ENCODE data around the gene NMNAT3.

DNA sequence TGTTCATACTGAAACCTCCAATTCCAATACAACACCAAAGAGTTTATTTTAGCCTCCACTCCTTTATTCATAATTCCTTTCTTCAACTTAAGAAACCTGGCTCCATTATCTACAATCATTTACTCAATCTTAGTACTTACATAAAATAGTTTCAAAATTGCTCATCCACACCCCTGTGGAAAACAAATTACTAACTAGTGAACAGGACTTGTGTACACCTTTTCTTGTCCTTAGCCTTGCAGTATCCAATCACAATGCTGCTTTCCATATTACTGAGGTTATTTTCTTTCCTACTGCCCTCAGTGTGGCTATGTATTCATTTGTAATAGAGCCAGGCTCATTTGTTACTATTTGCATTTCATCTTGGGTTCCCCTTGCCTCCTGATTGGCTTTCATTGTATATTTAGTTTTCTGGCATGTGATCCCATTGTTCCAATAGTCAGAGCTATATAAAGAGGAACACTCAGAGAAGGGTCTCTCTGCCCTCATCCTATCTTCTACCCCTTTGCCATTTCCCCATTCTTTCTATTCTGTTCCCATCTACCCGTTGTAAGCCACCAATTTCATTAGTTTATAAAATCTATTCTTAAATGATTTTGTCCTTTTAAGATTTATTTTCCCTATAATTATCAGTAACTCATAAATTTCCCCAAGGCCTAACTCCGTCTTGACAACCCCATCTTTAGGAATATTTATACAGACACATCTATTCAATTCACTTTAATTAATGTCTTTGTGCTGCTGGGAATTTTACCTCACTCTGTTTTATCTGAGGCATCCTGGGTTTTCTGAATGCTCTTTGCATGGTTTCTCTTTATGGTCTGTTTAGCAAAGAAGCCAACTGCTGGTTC lies 70.3 kb downstream of the NMNAT3 start:
- TF ChIP-seq, protein P1, sequence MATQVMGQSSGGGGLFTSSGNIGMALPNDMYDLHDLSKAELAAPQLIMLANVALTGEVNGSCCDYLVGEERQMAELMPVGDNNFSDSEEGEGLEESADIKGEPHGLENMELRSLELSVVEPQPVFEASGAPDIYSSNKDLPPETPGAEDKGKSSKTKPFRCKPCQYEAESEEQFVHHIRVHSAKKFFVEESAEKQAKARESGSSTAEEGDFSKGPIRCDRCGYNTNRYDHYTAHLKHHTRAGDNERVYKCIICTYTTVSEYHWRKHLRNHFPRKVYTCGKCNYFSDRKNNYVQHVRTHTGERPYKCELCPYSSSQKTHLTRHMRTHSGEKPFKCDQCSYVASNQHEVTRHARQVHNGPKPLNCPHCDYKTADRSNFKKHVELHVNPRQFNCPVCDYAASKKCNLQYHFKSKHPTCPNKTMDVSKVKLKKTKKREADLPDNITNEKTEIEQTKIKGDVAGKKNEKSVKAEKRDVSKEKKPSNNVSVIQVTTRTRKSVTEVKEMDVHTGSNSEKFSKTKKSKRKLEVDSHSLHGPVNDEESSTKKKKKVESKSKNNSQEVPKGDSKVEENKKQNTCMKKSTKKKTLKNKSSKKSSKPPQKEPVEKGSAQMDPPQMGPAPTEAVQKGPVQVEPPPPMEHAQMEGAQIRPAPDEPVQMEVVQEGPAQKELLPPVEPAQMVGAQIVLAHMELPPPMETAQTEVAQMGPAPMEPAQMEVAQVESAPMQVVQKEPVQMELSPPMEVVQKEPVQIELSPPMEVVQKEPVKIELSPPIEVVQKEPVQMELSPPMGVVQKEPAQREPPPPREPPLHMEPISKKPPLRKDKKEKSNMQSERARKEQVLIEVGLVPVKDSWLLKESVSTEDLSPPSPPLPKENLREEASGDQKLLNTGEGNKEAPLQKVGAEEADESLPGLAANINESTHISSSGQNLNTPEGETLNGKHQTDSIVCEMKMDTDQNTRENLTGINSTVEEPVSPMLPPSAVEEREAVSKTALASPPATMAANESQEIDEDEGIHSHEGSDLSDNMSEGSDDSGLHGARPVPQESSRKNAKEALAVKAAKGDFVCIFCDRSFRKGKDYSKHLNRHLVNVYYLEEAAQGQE (IDR thresholded peaks at IDR 0.05), result no peak
- TF ChIP-seq, protein P2, sequence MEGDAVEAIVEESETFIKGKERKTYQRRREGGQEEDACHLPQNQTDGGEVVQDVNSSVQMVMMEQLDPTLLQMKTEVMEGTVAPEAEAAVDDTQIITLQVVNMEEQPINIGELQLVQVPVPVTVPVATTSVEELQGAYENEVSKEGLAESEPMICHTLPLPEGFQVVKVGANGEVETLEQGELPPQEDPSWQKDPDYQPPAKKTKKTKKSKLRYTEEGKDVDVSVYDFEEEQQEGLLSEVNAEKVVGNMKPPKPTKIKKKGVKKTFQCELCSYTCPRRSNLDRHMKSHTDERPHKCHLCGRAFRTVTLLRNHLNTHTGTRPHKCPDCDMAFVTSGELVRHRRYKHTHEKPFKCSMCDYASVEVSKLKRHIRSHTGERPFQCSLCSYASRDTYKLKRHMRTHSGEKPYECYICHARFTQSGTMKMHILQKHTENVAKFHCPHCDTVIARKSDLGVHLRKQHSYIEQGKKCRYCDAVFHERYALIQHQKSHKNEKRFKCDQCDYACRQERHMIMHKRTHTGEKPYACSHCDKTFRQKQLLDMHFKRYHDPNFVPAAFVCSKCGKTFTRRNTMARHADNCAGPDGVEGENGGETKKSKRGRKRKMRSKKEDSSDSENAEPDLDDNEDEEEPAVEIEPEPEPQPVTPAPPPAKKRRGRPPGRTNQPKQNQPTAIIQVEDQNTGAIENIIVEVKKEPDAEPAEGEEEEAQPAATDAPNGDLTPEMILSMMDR (IDR thresholded peaks at IDR 0.05; ENCODE audit: low read depth, low read length, missing input control), result no peak
- no peak for TF ChIP-seq TAF1 (conservative IDR thresholded peaks at IDR 0.05)
- no peak for TF ChIP-seq EGR1 (IDR thresholded peaks at IDR 0.05; ENCODE audit: low read depth in 2 of 2)
- TF ChIP-seq YY1 (IDR thresholded peaks at IDR 0.05), result no peak
- no peak for TF ChIP-seq RAD21 (IDR thresholded peaks at IDR 0.05)
- TF ChIP-seq, protein P3, sequence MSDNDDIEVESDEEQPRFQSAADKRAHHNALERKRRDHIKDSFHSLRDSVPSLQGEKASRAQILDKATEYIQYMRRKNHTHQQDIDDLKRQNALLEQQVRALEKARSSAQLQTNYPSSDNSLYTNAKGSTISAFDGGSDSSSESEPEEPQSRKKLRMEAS (IDR thresholded peaks at IDR 0.05), result no peak
- TF ChIP-seq, protein P4, sequence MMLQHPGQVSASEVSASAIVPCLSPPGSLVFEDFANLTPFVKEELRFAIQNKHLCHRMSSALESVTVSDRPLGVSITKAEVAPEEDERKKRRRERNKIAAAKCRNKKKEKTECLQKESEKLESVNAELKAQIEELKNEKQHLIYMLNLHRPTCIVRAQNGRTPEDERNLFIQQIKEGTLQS (IDR thresholded peaks at IDR 0.05), result no peak
- no peak for TF ChIP-seq SP1 (IDR thresholded peaks at IDR 0.05)
- TF ChIP-seq, protein P5, sequence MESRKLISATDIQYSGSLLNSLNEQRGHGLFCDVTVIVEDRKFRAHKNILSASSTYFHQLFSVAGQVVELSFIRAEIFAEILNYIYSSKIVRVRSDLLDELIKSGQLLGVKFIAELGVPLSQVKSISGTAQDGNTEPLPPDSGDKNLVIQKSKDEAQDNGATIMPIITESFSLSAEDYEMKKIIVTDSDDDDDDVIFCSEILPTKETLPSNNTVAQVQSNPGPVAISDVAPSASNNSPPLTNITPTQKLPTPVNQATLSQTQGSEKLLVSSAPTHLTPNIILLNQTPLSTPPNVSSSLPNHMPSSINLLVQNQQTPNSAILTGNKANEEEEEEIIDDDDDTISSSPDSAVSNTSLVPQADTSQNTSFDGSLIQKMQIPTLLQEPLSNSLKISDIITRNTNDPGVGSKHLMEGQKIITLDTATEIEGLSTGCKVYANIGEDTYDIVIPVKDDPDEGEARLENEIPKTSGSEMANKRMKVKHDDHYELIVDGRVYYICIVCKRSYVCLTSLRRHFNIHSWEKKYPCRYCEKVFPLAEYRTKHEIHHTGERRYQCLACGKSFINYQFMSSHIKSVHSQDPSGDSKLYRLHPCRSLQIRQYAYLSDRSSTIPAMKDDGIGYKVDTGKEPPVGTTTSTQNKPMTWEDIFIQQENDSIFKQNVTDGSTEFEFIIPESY (IDR thresholded peaks at IDR 0.05), result no peak
- no peak for TF ChIP-seq JUND (IDR thresholded peaks at IDR 0.05)
- TF ChIP-seq GABPA (IDR thresholded peaks at IDR 0.05 in 1 of 2, conservative IDR thresholded peaks at IDR 0.05 in 1 of 2), result no peak
